GM18951 (cell line): Measurements from ENCODE around the gene STK16.

Source experiments
- POLR2A ChIP-seq: IDR thresholded peaks from 4 replicates; pipeline ENCODE4 v1.6.1; 2011; ENCODE audit warnings: mild to moderate bottlenecking; ENCODE audit not compliant: insufficient read length, insufficient read depth; ENCODE audit errors: extremely low read depth
- in situ Hi-C: fragments of 300-500 bp; cut with MboI; formaldehyde crosslinking; loops from one replicate; pipeline ENCODE4 v1.12.0; 2022; ENCODE audit warnings: low sequenced_read_pairs, mixed read lengths, inconsistent platforms; ENCODE audit not compliant: unreplicated experiment

The STK16 gene

DNA sequence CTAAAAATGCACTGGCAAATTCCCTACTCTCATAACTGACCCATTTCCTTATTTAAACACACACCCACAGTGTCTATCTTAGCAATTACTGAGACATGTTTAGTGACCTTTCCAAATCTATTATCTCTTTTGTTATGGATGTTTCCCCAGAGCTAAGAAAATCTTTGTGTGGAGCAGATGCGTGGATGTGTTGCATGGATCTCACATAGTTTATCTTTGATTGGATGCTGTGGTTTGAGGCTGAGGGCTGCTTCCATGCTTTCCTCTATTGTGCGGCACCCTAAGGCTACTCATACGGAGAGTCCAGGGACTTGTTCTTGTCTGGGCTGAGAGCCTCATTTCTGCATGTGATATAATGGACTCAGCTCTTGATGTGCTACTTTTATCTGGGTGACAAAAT, 10.9 kb upstream of the STK16 start:
- in situ Hi-C loops, result no loop called here
- TF ChIP-seq POLR2A, result no peak

DNA sequence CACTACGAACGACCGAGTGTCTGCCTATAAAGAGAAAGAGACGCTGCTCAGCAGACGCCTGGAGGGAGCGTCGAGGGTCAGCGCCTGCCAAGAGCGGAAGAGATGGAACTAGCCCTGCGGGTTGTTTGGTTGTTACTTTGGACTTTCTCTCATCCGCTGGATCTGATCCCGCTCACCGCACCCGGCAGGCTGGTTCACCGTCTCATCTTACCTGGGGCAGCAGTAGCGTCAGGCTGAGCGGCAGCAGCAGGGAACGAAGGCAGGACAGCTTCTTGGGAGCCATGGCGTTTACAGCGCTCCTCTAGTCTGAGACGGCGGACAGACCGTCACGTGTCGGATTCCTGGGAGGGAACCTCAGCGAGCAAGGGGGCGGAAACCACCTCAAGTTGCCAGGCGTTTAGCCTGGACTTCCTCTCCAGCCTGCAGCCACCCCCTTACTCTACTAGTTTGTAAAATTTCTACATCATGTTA, 2.0 kb upstream of the STK16 start:
- no peak for TF ChIP-seq POLR2A
- in situ Hi-C loops, result no loop called here

DNA sequence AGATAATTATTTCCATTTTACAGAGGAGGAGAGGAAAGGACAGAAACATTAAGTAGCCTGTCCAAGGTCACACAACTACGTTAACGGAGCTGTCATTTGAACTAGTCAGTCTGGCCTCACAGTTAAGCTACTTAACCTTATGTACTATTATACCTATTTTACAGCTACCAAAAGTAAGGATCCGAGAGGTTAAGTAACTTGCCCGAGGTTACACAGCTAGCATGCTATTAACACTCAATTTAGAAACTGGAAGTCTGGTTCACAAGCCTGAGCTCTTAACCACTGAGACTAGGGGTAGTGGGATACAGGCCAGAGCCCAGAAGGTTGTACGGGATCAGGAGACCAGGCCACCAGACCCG, 511 bp upstream of the STK16 start:
- no peak for TF ChIP-seq POLR2A
- in situ Hi-C loops, result no loop called here

DNA sequence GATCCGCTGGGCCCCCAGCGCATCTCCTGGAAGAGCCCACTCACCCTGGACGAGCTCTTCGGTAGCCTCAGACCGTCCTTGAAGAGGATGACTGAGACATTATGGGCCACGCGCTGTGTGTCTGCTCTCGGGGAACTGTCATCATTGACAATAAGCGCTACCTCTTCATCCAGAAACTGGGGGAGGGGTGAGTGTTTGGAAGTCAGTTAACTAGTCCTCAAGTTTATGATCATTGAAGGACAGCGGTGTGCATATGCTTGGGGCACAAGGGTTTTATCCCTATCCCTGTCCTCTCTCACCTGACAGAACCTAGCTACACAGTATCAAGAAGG, 586 bp downstream of the STK16 start:
- in situ Hi-C loops, result no loop called here
- TF ChIP-seq POLR2A, result no peak

DNA sequence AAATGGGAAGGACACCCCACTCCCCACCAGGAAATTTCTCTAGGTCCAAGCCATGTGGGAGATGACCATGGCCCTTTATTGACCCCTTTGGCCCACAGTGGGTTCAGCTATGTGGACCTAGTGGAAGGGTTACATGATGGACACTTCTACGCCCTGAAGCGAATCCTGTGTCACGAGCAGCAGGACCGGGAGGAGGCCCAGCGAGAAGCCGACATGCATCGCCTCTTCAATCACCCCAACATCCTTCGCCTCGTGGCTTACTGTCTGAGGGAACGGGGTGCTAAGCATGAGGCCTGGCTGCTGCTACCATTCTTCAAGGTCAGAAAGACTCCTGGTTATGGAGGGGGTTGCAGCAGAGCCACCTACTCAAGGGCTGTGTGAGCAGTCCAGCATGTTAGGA, 1.3 kb downstream of the STK16 start:
- no peak for TF ChIP-seq POLR2A
- in situ Hi-C loops, result no loop called here

DNA sequence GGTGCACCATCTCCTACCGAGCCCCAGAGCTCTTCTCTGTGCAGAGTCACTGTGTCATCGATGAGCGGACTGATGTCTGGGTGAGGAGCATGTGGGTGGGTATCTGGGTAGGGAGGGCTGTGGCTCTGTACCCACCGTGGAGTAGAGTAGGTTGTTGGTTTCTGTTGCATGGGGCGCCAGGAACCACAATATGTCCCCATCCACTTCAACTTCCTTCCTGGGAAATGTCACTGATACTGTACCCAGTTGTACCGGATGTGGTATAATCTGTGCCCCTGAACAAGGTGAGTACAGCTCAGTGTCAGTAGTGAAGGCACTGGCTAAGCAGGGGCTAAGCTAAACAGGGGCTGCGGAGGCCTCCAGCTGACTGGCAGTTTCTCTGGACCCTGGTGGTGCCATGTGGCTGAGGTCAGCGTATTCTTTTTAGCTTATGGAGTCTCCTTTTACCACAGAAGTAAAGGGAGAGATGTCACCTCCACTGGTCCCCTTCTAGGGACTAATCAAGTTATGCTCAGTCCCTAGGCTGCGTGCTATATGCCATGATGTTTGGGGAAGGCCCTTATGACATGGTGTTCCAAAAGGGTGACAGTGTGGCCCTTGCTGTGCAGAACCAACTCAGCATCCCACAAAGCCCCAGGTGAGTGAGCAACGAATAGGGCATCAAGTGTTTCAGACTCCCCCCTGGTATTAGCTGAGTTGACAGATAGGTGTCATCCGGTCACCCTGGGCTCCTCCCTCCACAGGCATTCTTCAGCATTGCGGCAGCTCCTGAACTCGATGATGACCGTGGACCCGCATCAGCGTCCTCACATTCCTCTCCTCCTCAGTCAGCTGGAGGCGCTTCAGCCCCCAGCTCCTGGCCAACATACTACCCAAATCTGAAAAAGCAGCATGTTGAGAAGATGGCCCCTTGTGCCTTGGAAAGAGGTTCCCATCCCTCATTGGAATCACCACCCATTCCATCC, 2.7 kb downstream of the STK16 start:
- in situ Hi-C loops, result no loop called here

DNA sequence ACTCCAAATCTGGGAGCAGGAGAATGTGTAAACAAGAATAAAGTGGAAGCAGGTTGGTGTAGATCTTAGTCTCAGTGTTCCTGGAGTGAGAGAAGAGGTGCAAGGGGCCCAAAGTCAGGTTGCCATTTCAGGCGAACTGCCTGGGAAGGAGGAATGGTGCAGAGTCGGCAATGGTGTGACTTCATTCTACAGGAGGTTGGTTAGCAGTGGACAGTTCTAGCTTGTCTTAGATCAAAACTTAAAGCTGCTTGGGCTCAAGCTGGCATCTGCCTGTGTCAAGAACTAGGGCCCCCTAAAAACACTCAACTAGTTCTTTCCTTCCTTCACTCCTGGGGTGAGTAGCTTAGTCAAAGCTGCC, 3.5 kb downstream of the STK16 start:
- in situ Hi-C loops, result no loop called here
- no peak for TF ChIP-seq POLR2A

More for the DNA sequence above, 2.7 kb downstream of the STK16 start:
- TF ChIP-seq POLR2A, result peak; percentile 9

DNA sequence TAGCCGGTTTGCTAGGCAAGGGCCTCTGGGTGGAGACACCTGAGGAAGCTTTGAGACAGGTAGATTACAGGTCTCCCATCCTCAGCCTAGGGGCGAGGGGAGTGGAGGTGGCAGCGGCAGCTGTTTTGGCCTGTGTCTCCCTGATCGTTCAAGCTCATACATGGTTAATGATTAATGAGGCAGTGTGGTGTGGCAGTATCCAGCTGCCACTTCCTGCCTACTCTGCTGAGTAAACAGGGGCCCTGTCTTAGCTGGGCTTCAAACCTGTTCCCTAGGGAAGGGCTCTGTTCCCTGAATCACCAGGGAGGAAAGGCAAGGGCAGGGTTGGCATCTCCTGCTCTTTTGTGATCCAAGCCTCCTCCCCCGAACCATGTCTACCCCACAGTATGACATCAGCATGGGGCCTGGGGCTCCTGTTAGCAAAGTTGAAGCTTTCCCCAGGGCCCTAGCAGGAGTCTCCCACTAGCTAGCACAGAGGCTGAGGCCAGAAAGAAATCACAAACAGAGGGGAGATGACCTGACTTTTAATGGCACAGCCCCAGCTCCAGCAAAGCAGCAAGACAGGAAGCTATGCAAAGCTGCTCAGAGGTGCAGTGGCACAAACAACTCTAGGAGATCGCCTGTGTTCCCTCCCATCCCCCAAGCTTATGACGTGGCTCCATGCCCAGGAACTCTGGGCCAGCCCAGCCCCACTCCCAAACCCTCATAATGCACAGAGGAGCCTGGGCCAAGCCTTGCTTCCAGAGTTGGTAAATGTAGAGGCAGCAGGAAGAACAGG, 4.1 kb downstream of the STK16 start:
- peak; percentile 45 for TF ChIP-seq POLR2A
- in situ Hi-C loops, result no loop called here

DNA sequence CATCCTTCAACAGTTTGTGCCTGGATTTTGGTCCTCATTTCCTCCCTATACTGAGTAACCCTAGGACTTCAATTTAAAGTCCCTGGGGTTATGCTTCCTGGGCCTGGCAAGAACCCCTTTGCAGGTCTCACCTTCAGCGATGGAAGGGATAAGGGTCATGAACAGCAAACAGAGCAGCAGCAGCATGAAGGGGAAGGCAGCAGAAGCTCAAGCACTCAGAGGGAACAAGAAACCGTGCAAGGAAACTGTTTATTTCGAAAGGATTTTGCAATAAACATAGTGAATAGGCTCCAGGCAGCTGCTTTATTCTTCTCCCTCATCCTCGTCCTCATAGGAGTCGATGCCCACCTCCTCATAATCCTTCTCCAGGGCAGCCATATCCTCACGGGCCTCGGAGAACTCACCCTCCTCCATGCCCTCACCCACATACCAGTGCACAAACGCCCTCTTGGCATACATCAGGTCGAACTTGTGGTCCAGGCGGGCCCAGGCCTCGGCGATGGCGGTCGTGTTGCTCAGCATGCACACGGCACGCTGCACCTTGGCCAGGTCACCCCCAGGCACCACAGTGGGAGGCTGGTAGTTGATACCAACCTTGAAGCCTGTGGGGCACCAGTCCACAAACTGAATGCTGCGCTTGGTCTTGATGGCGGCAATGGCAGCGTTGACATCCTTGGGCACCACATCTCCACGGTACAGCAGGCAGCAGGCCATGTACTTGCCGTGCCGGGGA, 4.9 kb downstream of the STK16 start:
- TF ChIP-seq POLR2A, result peak; percentile 30
- in situ Hi-C loops, result no loop called here

DNA sequence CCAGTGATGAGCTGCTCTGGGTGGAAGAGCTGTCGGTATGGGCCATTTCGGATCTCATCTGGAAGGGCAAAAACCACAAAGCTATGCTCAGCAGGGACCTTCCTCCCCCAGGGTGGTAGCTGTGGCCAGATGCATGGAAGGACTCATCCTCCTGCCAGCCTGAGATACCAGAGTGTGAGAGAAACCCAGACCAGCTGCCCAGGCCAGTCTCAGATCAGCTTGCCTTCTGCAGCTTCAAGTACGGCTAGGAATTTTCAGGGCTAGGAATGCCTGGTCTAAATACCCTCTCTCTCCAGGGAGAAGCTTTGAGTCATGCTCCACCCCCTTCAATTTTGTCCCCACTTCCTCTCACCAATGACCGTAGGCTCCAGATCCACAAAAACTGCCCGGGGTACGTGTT, 6.4 kb downstream of the STK16 start:
- in situ Hi-C loops, result no loop called here
- no peak for TF ChIP-seq POLR2A

DNA sequence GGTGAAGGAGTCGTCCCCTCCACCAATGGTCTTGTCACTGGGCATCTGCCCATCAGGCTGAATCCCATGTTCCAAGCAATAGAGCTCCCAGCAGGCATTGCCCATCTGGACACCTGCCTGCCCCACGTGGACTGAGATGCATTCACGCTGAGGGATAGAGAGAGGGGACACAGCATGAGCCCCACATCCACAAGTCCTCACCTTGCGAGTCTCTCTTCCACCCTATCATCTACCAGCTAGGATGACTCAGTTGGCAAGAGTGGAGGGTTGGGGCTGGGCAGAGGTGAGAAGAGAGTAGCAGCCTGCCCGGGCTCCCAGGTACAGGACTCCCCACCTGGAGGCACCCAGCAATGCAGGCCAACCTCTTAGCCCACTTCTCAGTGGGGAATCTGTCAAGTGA, 6.8 kb downstream of the STK16 start:
- in situ Hi-C loops, result no loop called here
- TF ChIP-seq POLR2A, result no peak

DNA sequence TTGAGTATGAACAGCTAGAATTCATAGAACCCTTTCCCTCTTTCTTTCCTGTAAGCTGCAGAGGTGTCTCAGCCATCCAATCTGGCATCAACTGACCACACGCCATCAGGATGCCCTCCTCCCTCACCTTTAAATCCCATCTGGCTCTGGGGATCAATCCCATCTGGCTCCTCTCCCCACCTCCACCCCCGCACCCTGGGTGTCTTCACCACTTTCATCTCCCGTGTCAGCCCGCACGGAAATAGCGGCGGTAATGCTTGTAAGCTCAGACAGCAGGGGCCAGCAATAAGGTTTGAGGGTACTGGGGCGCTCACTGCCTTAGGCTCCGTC, 7.3 kb downstream of the STK16 start:
- TF ChIP-seq POLR2A, result no peak
- in situ Hi-C loops, result no loop called here
